Astrocyte (in vitro differentiated cells and primary cell): ENCODE results near the gene TLL1. TPM values are rescaled to one million over a fixed set of nuclear protein-coding genes. Genes with fewer than 3 reads are reported as not detected.

Experiments
- DNase-seq: peaks from one replicate; pipeline ENCODE4 v3.0.0-alpha.2; 2010; ENCODE audit warnings: low read depth
- FAIRE-seq: peaks from 2 replicates; lab custom pipeline; 2011; peaks lifted over from hg19 to GRCh38; lab: Jason Lieb, UNC
- H2AFZ ChIP-seq: 2 replicates; pipeline ENCODE4 v1.6.0; 2012; ENCODE audit warnings: low read depth, low read length, inconsistent platforms
- H3K27ac ChIP-seq: 2 replicates; pipeline ENCODE4 v1.5.1; 2011; ENCODE audit warnings: low read depth, low read length, inconsistent platforms
- H3K27me3 ChIP-seq: 2 replicates; pipeline ENCODE4 v1.6.0; 2011; ENCODE audit warnings: low read length, inconsistent platforms; ENCODE audit not compliant: insufficient read depth
- H3K36me3 ChIP-seq: 2 replicates; pipeline ENCODE4 v1.5.1; 2011; ENCODE audit warnings: low read length, inconsistent platforms; ENCODE audit not compliant: insufficient read depth
- H3K4me1 ChIP-seq: 2 replicates; pipeline ENCODE4 v1.5.1; 2011; ENCODE audit warnings: low read length, inconsistent platforms; ENCODE audit not compliant: insufficient read depth
- H3K4me2 ChIP-seq: 2 replicates; pipeline ENCODE4 v1.6.0; 2012; ENCODE audit warnings: low read length, inconsistent platforms
- H3K4me3 ChIP-seq: 2 replicates; pipeline ENCODE4 v1.5.1; 2011; ENCODE audit warnings: low read depth, mild to moderate bottlenecking, low read length, inconsistent platforms; ENCODE audit not compliant: insufficient read depth
- H3K79me2 ChIP-seq: 2 replicates; pipeline ENCODE4 v1.6.0; 2012; ENCODE audit warnings: mild to moderate bottlenecking, low read length, inconsistent platforms; ENCODE audit not compliant: insufficient read depth
- H3K9ac ChIP-seq: 2 replicates; pipeline ENCODE4 v1.6.0; 2012; ENCODE audit warnings: mild to moderate bottlenecking, low read length, inconsistent platforms
- H3K9me3 ChIP-seq: 2 replicates; pipeline ENCODE4 v1.5.1; 2012; ENCODE audit warnings: low read depth, mild to moderate bottlenecking, low read length, inconsistent platforms; ENCODE audit not compliant: insufficient read depth
- H4K20me1 ChIP-seq: 2 replicates; pipeline ENCODE4 v1.6.0; 2012; ENCODE audit warnings: low read length, inconsistent platforms; ENCODE audit not compliant: insufficient read depth
- H3K27ac Mint-ChIP-seq: one replicate; pipeline ENCODE4 v1.8.0; 2021; ENCODE audit warnings: mild to moderate bottlenecking, mixed read lengths; ENCODE audit not compliant: unreplicated experiment
- H3K27me3 Mint-ChIP-seq: one replicate; pipeline ENCODE4 v1.8.0; 2021; ENCODE audit warnings: low read depth, mixed read lengths; ENCODE audit not compliant: unreplicated experiment
- H3K36me3 Mint-ChIP-seq: one replicate; pipeline ENCODE4 v1.8.0; 2021; ENCODE audit warnings: low read depth, mixed read lengths; ENCODE audit not compliant: unreplicated experiment
- H3K4me1 Mint-ChIP-seq: one replicate; pipeline ENCODE4 v1.8.0; 2021; ENCODE audit warnings: low read depth, mixed read lengths; ENCODE audit not compliant: unreplicated experiment
- H3K4me3 Mint-ChIP-seq: one replicate; pipeline ENCODE4 v1.8.0; 2021; ENCODE audit warnings: mild to moderate bottlenecking, moderate library complexity, mixed read lengths; ENCODE audit not compliant: unreplicated experiment
- H3K9me3 Mint-ChIP-seq: one replicate; pipeline ENCODE4 v1.8.0; 2021; ENCODE audit warnings: mild to moderate bottlenecking, mixed read lengths; ENCODE audit not compliant: unreplicated experiment
- CTCF ChIP-seq: IDR thresholded peaks from 2 replicates; pipeline ENCODE4 v1.5.1; 2011; ENCODE audit warnings: low read depth, mild to moderate bottlenecking, inconsistent platforms, low read length, moderate library complexity; ENCODE audit not compliant: insufficient read depth
- EZH2 ChIP-seq: IDR thresholded peaks from 2 replicates; pipeline ENCODE4 v1.6.1; 2012; ENCODE audit warnings: mild to moderate bottlenecking, low read length, inconsistent platforms; ENCODE audit not compliant: insufficient read depth
- total RNA-seq: library from RNA; stranded (reverse); gene quantifications from 2 replicates; pipeline ENCODE4 v1.2.1, GENCODE V29; 2021

Gene TLL1
- total RNA-seq, 1 donor from 2014 or later: 2.7 TPM

DNA sequence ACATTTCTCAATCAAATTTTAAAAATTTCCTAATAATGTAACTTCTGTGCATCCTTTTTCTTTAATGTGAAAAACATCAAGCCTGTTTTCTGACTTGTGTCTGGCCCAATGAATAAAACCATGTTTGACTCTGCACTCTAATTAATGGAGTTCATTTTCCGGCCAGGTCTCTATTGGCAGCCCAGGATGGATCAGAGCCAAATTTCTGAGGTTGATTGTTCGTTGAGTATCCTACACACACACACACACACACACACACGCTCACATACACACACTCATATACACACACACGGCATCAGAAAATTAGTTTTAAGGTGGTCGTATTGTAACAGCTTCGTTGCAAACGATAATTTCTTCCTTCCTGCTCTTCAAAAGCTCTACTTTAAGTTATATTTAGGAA lies 28.9 kb upstream of the TLL1 start:
- Histone ChIP-seq H3K4me1 (no peaks in the 10 kb centered on the region), H3K36me3 (no peaks in the 10 kb centered on the region), H3K79me2 (no peaks in the 10 kb centered on the region), H3K9ac (no peak overlapping the region), H3K27ac (no peak overlapping the region), H2AFZ (no peak overlapping the region), H3K27me3 (no peaks in the 10 kb centered on the region), H4K20me1 (no peaks in the 10 kb centered on the region), H3K9me3 (no peaks in the 10 kb centered on the region), H3K4me2 (no peak overlapping the region), H3K4me3 (no peak overlapping the region)
- no peak overlapping the region for H3K27ac Mint-ChIP-seq
- DNase-seq (no peak), FAIRE-seq (no peak)
- H3K36me3 Mint-ChIP-seq: no peaks in the 10 kb centered on the region
- no peak for TF ChIP-seq CTCF
- H3K4me1 Mint-ChIP-seq: no peaks in the 10 kb centered on the region
- H3K9me3 Mint-ChIP-seq: no peaks in the 10 kb centered on the region
- no peaks in the 10 kb centered on the region for H3K27me3 Mint-ChIP-seq
- no peak overlapping the region for H3K4me3 Mint-ChIP-seq

DNA sequence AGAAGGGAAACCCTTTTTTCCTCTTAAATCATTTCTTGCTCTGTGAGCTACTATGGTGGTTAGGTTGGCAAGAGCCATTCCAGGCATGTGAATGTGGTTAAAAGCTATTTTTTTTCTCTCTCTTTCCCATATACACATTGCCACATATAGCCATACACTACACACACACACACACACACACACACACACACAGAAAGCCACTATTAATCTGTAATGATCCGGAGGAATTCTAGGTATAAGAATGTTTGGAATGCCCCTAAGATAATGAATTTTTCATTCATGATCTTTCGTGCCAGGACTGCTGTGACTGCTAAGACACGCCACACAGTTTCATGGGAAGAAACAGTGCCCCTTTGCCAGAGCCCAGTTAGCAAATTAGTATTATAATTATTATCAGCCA lies 21.8 kb upstream of the TLL1 start:
- Histone ChIP-seq H3K4me2 (no peak overlapping the region), H3K27ac (no peak overlapping the region), H2AFZ (no peak overlapping the region), H3K4me3 (no peak overlapping the region), H3K9ac (no peak overlapping the region), H3K4me1 (no peaks in the 10 kb centered on the region), H4K20me1 (no peaks in the 10 kb centered on the region), H3K9me3 (no peaks in the 10 kb centered on the region), H3K79me2 (no peaks in the 10 kb centered on the region), H3K36me3 (no peaks in the 10 kb centered on the region), H3K27me3 (no peaks in the 10 kb centered on the region)
- no peak for TF ChIP-seq CTCF
- Mint-ChIP-seq H3K36me3 (no peaks in the 10 kb centered on the region), H3K9me3 (no peaks in the 10 kb centered on the region), H3K27ac (no peak overlapping the region), H3K27me3 (no peaks in the 10 kb centered on the region), H3K4me1 (peaks cover 4% of the 10 kb centered on the region), H3K4me3 (no peak overlapping the region)
- DNase-seq (no peak), FAIRE-seq (no peak)

DNA sequence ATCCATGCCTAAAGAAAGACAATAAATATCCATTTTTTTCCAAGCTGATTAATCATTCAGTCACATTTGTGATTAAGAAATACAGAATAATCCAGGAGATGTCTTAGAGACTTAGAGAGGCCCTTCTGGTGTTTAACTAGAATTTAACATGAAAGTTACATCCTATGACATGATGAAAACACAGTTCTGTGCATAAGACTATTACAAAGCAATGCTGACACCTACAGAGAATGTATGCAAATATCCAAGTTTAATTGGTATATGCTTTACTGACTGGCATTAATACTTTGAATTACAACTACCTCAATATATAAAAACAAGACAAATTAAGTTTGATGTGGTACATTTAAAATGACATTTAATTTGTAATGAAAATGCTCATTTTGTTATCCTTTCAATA lies 17.8 kb upstream of the TLL1 start:
- Histone ChIP-seq H3K9ac (no peak overlapping the region), H3K4me2 (no peak overlapping the region), H4K20me1 (no peaks in the 10 kb centered on the region), H3K36me3 (no peaks in the 10 kb centered on the region), H3K27me3 (no peaks in the 10 kb centered on the region), H3K4me1 (no peaks in the 10 kb centered on the region), H3K9me3 (no peaks in the 10 kb centered on the region), H3K4me3 (no peak overlapping the region), H3K79me2 (no peaks in the 10 kb centered on the region), H3K27ac (no peak overlapping the region), H2AFZ (no peak overlapping the region)
- H3K36me3 Mint-ChIP-seq: no peaks in the 10 kb centered on the region
- H3K4me3 Mint-ChIP-seq: no peak overlapping the region
- H3K4me1 Mint-ChIP-seq: peaks cover 4% of the 10 kb centered on the region
- H3K27me3 Mint-ChIP-seq: no peaks in the 10 kb centered on the region
- TF ChIP-seq CTCF: no peak
- TF ChIP-seq EZH2: no peak
- DNase-seq: no peak
- no peak for FAIRE-seq
- no peaks in the 10 kb centered on the region for H3K9me3 Mint-ChIP-seq
- no peak overlapping the region for H3K27ac Mint-ChIP-seq
